Heart left ventricle (tissue), 16 donors: ENCODE measurements around the gene P4HB. TPM values are rescaled to one million over a fixed set of nuclear protein-coding genes. Genes with fewer than 3 reads are reported as not detected.

Source experiments
- ATAC-seq, 4 donors: fragments of 200-7000 bp; cut with Tn5 transposase; one replicate each; pipeline ENCODE4 v1.9.1; 2020 to 2022; ENCODE audit warnings: moderate library complexity in 4 of 4, mild to moderate bottlenecking in 3 of 4, moderate number of reproducible peaks in 1 of 4
- DNase-seq, 5 donors: peaks; one replicate each; pipeline ENCODE4 v3.0.0-alpha.2; 2020
- H3K27ac ChIP-seq, 12 donors: fragments of 200-600 bp; sonication (generic) in 4 of 12; one replicate each; pipeline versions ENCODE4 v1.5.0 to v1.8.0; 2016 to 2022; ENCODE audit warnings: mild to moderate bottlenecking in 2 of 12
- H3K27me3 ChIP-seq, 9 donors: fragments of 200-600 bp; sonication (generic) in 2 of 9; one replicate each; pipeline versions ENCODE4 v1.5.1 to v1.8.0; 2016 to 2022; ENCODE audit warnings: mild to moderate bottlenecking in 3 of 9
- H3K36me3 ChIP-seq, 9 donors: fragments of 200-600 bp; sonication (generic) in 2 of 9; one replicate each; pipeline versions ENCODE4 v1.5.0 to v1.8.0; 2018 to 2022; ENCODE audit warnings: mild to moderate bottlenecking in 2 of 9
- H3K4me1 ChIP-seq, 12 donors: fragments of 200-600 bp; sonication (generic) in 4 of 12; one replicate each; pipeline versions ENCODE4 v1.5.0 to v1.8.0; 2016 to 2022; ENCODE audit warnings: mild to moderate bottlenecking in 3 of 12
- H3K4me3 ChIP-seq, 12 donors: fragments of 200-600 bp; sonication (generic) in 4 of 12; one replicate each; pipeline versions ENCODE4 v1.5.0 to v1.8.0; 2017 to 2022; ENCODE audit warnings: mild to moderate bottlenecking in 9 of 12, moderate library complexity in 4 of 12
- H3K9me3 ChIP-seq, 12 donors: fragments of 200-600 bp; sonication (generic) in 4 of 12; one replicate each; pipeline versions ENCODE4 v1.5.0 to v1.8.0; 2016 to 2022; ENCODE audit warnings: mild to moderate bottlenecking in 1 of 12
- POLR2A ChIP-seq, 2 donors: fragments of 450-650 bp; IDR thresholded peaks; one replicate each; pipeline ENCODE4 v1.6.1; 2017; ENCODE audit warnings: antibody characterized with exemption in 2 of 2, mild to moderate bottlenecking in 2 of 2, moderate library complexity in 2 of 2
- WGBS, 4 donors: extraction: QIAGEN DNeasy Blood & Tissue Kit in 2 of 4; methylation state at CpG; one replicate each; pipeline versions ENCODE4 v1.1.5 to v1.1.7; 2013 to 2018; 5-methylcytosine and 5-hydroxymethylcytosine counted together
- intact Hi-C, 10 donors: fragments of 100-400 bp; cut with DNase I; formaldehyde crosslinking; loops; one replicate each; pipeline versions ENCODE4 v1.11.1 to v1.14.2; 2022
- polyA plus RNA-seq, 2 donors: library from polyadenylated mRNA; stranded (reverse); fragments of 200-250 nt; gene quantifications; one replicate each; pipeline ENCODE4 v1.2.3, GENCODE V29; 2013
- total RNA-seq, 9 donors: library from RNA; depleted of rRNA in 2 of 9; stranded (reverse); fragments of >200 nt in 2 of 9; fragmentation: NEBNext Ultra II Directional in 3 of 9; extraction: Animal tissue kit (Norgen Biotek cat#: 25700) in 3 of 9; gene quantifications; one replicate each; pipeline versions ENCODE4 v1.1.0 to v1.2.4, GENCODE V29; 2016 to 2023
- TF ChIP-seq, protein P1 (sequence below), 12 donors: fragments of 200-600 bp; sonication (generic) in 4 of 12; IDR thresholded peaks; one replicate each; pipeline versions ENCODE4 v1.5.0 to v1.8.0; 2018 to 2022; ENCODE audit warnings: antibody characterized with exemption in 12 of 12, mild to moderate bottlenecking in 5 of 12
- donor health status: ischemic (EF 13 %, LVEDD 7.1; RV severe dilation, severe dysfunction).
- donor health status: healthy with polysubstance abuse.
- donor health status: DM: no; HTN: yes; CAD: no.
- donor health status: DM: no; HTN: no; CAD: no.
- donor health status: ischemic (EF 25% LVEDD 6.9; RV normal size, moderate dysfunction).
- donor health status: ischemic (EF 25% LVEDD 5.7; RV mildly dilated, moderate dysfunction).
- donor health status: healthy.
- donor health status: DM: yes; HTN: yes; CAD: no.
- donor health status: ischemic (EF 35%, LVEDD 5.7; RV mildly dilated, moderate dysfunction).
- donor health status: nonischemic (EF 11% LVEDD 7.7; RV severe dilation, severe dysfunction).
- donor health status: DM: yes; HTN: yes; CAD: no.
- donor health status: PGD.
- donor health status: ischemic (EF 29% LVEDD 5.4; RV normal size, mild dysfunction).
- donor health status: nonischemic (EF 23%, LVEDD 6.1; RV moderate dilation, normal function).

Gene P4HB
- total and polyA plus RNA-seq, 11 donors, result 246 to 763 (median 374) TPM

DNA sequence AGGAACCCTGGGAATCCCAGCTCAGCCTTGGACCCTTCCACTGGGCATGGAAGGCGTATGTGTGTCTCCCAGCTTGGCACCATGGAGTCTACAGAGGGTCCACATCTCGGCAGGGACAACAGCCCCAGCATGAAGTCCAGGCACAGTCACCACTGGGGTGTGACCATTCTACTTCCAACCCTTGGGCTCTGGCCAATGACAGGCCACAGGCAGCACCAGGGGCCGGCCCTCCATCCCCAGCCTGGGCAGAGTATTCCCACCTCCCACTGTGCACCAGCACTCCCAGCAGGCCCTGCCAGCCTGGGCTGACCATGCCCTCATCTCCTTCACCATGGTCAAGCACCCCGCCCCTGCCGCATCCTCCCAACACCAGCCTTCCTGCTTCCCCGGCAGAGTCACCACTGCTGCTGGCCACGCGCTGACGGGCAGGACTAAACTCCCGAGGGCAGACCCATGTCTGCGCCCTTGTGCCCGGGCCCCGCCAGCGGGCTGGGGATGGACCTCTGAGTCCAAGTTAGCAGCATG, 15.9 kb downstream of the P4HB start:
- H3K27ac ChIP-seq, result no peak overlapping the region
- ATAC-seq, result no peak
- no peak overlapping the region for H3K4me3 ChIP-seq
- peaks cover 0 to 16% (median 4%) of the 10 kb centered on the region in 12 donors for H3K4me1 ChIP-seq
- H3K36me3 ChIP-seq, result peaks cover 0 to 73% (median 70%) of the 10 kb centered on the region in 9 donors
- intact Hi-C loops, result no loop called here
- H3K27me3 ChIP-seq, result no peaks in the 10 kb centered on the region
- TF ChIP-seq POLR2A (IDR thresholded peaks at IDR 0.05), result no peak
- TF ChIP-seq, protein P1, sequence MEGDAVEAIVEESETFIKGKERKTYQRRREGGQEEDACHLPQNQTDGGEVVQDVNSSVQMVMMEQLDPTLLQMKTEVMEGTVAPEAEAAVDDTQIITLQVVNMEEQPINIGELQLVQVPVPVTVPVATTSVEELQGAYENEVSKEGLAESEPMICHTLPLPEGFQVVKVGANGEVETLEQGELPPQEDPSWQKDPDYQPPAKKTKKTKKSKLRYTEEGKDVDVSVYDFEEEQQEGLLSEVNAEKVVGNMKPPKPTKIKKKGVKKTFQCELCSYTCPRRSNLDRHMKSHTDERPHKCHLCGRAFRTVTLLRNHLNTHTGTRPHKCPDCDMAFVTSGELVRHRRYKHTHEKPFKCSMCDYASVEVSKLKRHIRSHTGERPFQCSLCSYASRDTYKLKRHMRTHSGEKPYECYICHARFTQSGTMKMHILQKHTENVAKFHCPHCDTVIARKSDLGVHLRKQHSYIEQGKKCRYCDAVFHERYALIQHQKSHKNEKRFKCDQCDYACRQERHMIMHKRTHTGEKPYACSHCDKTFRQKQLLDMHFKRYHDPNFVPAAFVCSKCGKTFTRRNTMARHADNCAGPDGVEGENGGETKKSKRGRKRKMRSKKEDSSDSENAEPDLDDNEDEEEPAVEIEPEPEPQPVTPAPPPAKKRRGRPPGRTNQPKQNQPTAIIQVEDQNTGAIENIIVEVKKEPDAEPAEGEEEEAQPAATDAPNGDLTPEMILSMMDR (IDR thresholded peaks at IDR 0.05), result no peak
- H3K9me3 ChIP-seq, result no peaks in the 10 kb centered on the region
- no peak for DNase-seq
- WGBS, 4 donors, result 90 to 92% (median 91%) methylated on average over 13 to 14 of the region's 14 CpGs

DNA sequence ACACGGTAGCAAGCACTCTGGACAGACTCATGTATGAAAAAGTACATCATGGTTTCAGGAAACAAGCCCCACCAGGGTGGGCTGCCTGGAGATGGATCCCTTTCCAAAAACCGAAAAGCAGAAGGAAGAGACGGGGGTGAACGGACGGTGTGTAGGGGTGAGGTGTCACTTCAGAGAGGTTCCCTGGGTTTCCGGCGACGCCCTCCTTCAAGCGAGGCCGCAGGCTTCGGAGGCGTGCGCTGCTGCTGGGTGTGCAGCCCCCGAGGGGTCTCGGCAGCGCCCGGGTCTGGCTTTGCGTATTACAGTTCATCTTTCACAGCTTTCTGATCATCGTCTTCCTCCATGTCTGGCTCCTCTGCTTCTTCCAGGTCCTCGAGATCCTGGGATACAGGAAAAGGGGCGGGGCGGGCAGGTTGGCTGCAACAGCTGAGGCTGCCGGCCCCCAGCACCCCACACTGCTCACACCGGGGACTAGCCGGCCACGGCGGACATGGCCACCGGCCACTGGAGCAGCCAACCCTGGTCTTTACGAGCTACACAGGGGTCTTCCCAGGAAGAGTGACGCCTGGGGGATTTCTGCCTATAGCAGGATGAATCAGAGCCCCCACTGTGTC, 16.5 kb downstream of the P4HB start:
- Histone ChIP-seq H3K36me3 (peaks cover 0 to 67% (median 64%) of the 10 kb centered on the region in 9 donors), H3K4me3 (no peak overlapping the region), H3K27ac (no peak overlapping the region), H3K27me3 (no peaks in the 10 kb centered on the region), H3K4me1 (peaks cover 0 to 16% (median 4%) of the 10 kb centered on the region in 12 donors), H3K9me3 (no peaks in the 10 kb centered on the region)
- ATAC-seq, result no peak
- TF ChIP-seq, protein P1 (IDR thresholded peaks at IDR 0.05), result no peak
- no peak for TF ChIP-seq POLR2A (IDR thresholded peaks at IDR 0.05)
- 88 to 93% (median 92%) methylated on average over 30 of the region's 30 CpGs for WGBS, 4 donors
- DNase-seq, result no peak
- intact Hi-C loops, result no loop called here

DNA sequence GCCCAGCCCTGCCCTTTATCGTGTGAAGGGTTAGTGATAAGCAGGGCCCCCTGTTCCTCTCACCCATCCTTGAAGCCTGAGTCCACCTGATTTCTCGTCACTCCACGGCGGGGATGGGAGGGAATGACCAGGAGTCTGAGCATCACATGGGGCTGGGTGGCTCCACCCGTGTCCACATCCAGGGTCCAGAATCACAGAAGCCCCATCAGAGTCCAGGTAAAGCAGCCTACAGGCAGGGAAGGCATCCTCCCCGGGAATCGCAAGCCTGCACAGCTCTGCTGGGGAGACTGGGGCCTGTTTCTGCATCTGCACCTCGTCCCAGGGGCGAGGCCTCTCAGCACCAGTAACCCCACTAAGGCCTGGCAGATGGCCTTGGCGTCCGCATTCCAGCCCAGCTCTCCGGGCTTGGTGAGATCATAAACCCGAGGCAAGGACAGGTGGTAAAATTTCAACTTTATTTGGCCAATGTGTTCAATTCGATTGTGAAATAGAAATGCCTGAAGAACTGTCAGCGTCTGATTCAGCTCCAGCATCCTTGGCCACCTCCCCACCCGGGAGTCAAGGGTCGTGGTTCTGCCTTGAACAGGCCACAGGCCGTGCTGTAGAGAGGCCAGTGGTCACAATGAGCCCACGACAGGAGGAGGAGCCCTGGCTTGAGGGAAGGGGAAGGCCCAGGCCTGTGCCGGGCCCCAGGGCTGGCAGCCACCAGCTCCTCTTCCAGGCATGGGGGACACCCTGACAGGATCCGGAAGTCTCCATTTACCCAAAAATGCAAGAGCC, 17.4 kb downstream of the P4HB start:
- Histone ChIP-seq H3K36me3 (peaks cover 0 to 58% (median 56%) of the 10 kb centered on the region in 9 donors), H3K27me3 (no peaks in the 10 kb centered on the region), H3K4me1 (peaks cover 0 to 16% (median 4%) of the 10 kb centered on the region in 12 donors), H3K4me3 (no peak overlapping the region), H3K9me3 (no peaks in the 10 kb centered on the region), H3K27ac (no peak overlapping the region)
- intact Hi-C loops, result no loop called here
- no peak for DNase-seq
- TF ChIP-seq, protein P1 (IDR thresholded peaks at IDR 0.05), result no peak
- TF ChIP-seq POLR2A (IDR thresholded peaks at IDR 0.05), result no peak
- 68 to 80% (median 78%) methylated on average over 18 to 21 of the region's 21 CpGs for WGBS, 4 donors
- peak in 1 of 4 donors; percentile 13 for ATAC-seq

DNA sequence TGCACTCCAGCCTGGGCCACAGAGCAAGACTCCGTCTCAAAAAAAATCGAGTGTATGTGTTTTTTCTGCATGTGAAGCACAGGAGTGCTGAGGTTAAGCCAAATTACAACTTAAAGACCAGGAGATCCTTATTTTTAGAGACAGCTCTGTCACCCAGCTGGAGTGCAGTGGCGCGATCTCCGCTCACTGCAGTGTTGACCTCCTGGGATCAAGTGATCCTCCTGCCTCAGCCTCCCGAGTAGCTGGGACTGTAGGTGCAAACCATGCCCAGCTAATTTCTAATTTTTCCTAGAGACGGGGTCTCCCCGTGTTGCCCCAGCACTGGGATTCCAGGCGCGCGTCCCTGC, 18.0 kb downstream of the P4HB start:
- DNase-seq (no peak), ATAC-seq (no peak)
- Histone ChIP-seq H3K27me3 (no peaks in the 10 kb centered on the region), H3K4me1 (peaks cover 0 to 16% (median 4%) of the 10 kb centered on the region in 12 donors), H3K36me3 (peaks cover 0 to 52% (median 51%) of the 10 kb centered on the region in 9 donors), H3K27ac (no peak overlapping the region), H3K9me3 (no peaks in the 10 kb centered on the region), H3K4me3 (no peak overlapping the region)
- TF ChIP-seq POLR2A (IDR thresholded peaks at IDR 0.05), result no peak
- intact Hi-C loops, result no loop called here
- 95% methylated on average over 11 of the region's 11 CpGs for WGBS, 4 donors
